ENCODE results near the gene PLEKHH1.

DNA sequence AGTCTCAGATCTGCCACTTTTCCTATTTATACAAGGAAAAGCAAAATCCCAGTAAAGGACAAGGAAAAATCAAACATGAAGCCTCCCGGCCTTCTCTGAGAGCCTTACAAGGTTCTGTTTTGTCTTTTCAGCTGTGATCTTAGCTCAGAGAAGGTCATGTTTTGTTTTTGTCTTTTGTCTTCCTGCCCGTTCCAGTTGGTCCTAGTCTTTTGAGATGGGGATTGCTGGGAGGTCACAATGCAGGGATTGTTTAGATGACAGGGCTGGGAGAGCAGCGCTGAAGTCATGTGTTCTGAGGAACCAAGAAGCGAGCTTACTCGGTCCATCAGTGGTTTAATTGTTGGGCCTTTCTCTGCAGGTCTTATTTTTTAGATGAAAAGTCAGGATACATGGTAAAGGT is 6.0 kb downstream of the PLEKHH1 start:
- TF ChIP-seq CTCF (IDR thresholded peaks at IDR 0.05; ENCODE audit: insufficient read depth, low read length, poor library complexity, severe bottlenecking): no peak
- no peak for TF ChIP-seq EZH2phosphoT487 (conservative IDR thresholded peaks at IDR 0.05; ENCODE audit: low read length)

Measured in SU-DHL-6 (cell line).